ENCODE results near the gene SERPINB8. TPM values are rescaled to one million over a fixed set of nuclear protein-coding genes. Genes with fewer than 3 reads are reported as not detected.
A peak's percentile ranks its signal among the peaks of the same experiment; 100 is the strongest.
"Not testable (repeated sequence)": the region's sequence is repeated elsewhere in the genome, so short reads cannot be mapped to it uniquely, and the experiment has no call there.

The SERPINB8 gene
- 2.1 TPM for polyA plus RNA-seq (ENCODE audit: insufficient read length)

- peak; percentile 90 for DNase-seq
These were observed at the start of gene SERPINB8 for GRCh38 chr18:63969942-63970808. Gene SERPINB8 (plus strand): TSS chr18:63970081. CDS start chr18:63978309, 8,228 bp downstream.

GRCh38 chr18:63922049-63922448, 47.8 kb upstream of the SERPINB8 start:
- no peak for DNase-seq

GRCh38 chr18:63924551-63924950, 45.3 kb upstream of the SERPINB8 start:
- DNase-seq, result no peak

- no peak for DNase-seq
These were observed 41.5 kb upstream of the SERPINB8 start for GRCh38 chr18:63928331-63928730.

GRCh38 chr18:63929369-63929768, 40.5 kb upstream of the SERPINB8 start:
- DNase-seq, result not testable (repeated sequence)

GRCh38 chr18:63930773-63931354, 39.0 kb upstream of the SERPINB8 start:
- DNase-seq, result no peak

- peak; percentile 63 for DNase-seq
These were observed 33.5 kb upstream of the SERPINB8 start for GRCh38 chr18:63936156-63936931.

- no peak for DNase-seq
These were observed 32.9 kb upstream of the SERPINB8 start for GRCh38 chr18:63936932-63937393.

- no peak for DNase-seq
These were observed 29.9 kb upstream of the SERPINB8 start for GRCh38 chr18:63940008-63940407.

GRCh38 chr18:63940543-63941050, 29.3 kb upstream of the SERPINB8 start:
- DNase-seq, result not testable (repeated sequence)

GRCh38 chr18:63947051-63947790, 22.7 kb upstream of the SERPINB8 start:
- no peak for DNase-seq

- DNase-seq, result no peak
These were observed 20.7 kb upstream of the SERPINB8 start, which contains the start of gene HMSD for GRCh38 chr18:63949068-63949737. Gene HMSD (plus strand): TSS chr18:63949301. CDS start chr18:63953456, 4,155 bp downstream.

- no peak for DNase-seq
These were observed 18.6 kb upstream of the SERPINB8 start for GRCh38 chr18:63951302-63951705.

- no peak for DNase-seq
These were observed 16.1 kb upstream of the SERPINB8 start for GRCh38 chr18:63953811-63954210.

- no peak for DNase-seq
These were observed 13.1 kb upstream of the SERPINB8 start for GRCh38 chr18:63956755-63957154.

- no peak for DNase-seq
These were observed 9.0 kb upstream of the SERPINB8 start for GRCh38 chr18:63960891-63961290.

GRCh38 chr18:63961435-63961980, 8.4 kb upstream of the SERPINB8 start:
- DNase-seq, result no peak

- no peak for DNase-seq
These were observed 7.7 kb upstream of the SERPINB8 start for GRCh38 chr18:63962137-63962536.

GRCh38 chr18:63963615-63964256, 6.1 kb upstream of the SERPINB8 start:
- no peak for DNase-seq

GRCh38 chr18:63964908-63965307, 5.0 kb upstream of the SERPINB8 start:
- no peak for DNase-seq

Measured in hindlimb muscle (tissue), 1 donor.